ENCODE data around the gene QSOX2. TPM values are rescaled to one million over a fixed set of nuclear protein-coding genes. Genes with fewer than 3 reads are reported as not detected.

The QSOX2 gene
- total RNA-seq, 1 experiment from 2014 or later: 34.6 TPM

DNA sequence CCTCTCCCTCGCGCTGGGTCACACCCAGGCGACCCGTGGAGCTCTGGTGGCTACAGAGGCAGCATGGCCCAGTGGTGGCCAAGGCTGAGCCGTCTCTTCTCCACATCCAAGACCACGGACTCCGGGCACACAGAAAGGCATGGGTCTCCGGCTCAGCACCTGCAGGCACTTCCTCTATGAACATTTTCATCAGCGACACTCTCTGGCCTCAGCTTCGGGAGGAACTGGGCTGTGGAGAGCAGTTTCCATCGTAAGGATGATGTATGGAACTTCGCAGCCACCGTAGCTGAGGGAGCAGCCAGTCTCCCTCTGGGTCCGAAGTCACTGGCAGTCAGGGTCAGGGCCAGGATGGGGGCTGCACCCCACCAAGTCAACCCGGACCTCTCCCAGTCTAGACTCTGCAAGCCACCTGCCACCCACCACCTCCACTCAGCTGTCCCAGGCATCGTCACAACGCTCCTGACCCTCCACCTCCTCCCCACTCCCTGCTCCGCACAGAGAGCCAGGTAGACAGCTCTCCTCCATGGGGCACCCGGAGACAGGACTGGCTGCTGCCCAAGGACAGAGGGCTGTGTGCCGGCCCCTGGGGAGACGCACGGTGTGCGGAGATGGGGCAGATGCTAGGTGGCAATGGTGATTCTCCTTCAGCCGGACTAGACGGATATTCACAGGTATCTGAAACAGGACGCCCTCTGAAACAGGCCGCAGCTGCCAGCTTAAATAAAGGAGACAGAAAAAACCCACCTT is 9.7 kb downstream of the QSOX2 start:
- no peaks in the 10 kb centered on the region for H3K9me2 ChIP-seq (ENCODE audit: insufficient read depth)
- no peaks in the 10 kb centered on the region for H3K27me3 ChIP-seq (ENCODE audit: insufficient read depth, low read depth)
- no peaks in the 10 kb centered on the region for H3F3A ChIP-seq (ENCODE audit: insufficient read depth, low read depth)
- TF ChIP-seq EZH2 (IDR thresholded peaks at IDR 0.05; ENCODE audit: low read depth) (no peak), CTCF (conservative IDR thresholded peaks at IDR 0.05) (no peak)
- H3K4me1 ChIP-seq (replicated peaks; ENCODE audit: insufficient read depth): no peaks in the 10 kb centered on the region
- DNase-seq: no peak
- intact Hi-C loops (cut with micrococcal nuclease; ENCODE audit: unreplicated experiment): no loop called here
- H3K27ac ChIP-seq: no peak overlapping the region
- H3K9me3 ChIP-seq (ENCODE audit: insufficient read depth, low read depth): no peaks in the 10 kb centered on the region
- no TSS peak for BruUV-seq (replicated peaks)
- H3K4me2 ChIP-seq: no peak overlapping the region
- H3K36me3 ChIP-seq (ENCODE audit: low read depth): peaks cover 5% of the 10 kb centered on the region; the same call in 1 of the 2 replicates
- ChIA-PET POLR2A (ENCODE audit: unreplicated experiment) (no interaction called here), CTCF (no interaction called here)
- H2AFZ ChIP-seq: no peak overlapping the region
- peaks cover 50% of the 10 kb centered on the region for H3K79me2 ChIP-seq (ENCODE audit: low read depth)
- no peak overlapping the region for H3K4me3 ChIP-seq
- H4K20me1 ChIP-seq (ENCODE audit: insufficient read depth): peaks cover 61% of the 10 kb centered on the region

DNA sequence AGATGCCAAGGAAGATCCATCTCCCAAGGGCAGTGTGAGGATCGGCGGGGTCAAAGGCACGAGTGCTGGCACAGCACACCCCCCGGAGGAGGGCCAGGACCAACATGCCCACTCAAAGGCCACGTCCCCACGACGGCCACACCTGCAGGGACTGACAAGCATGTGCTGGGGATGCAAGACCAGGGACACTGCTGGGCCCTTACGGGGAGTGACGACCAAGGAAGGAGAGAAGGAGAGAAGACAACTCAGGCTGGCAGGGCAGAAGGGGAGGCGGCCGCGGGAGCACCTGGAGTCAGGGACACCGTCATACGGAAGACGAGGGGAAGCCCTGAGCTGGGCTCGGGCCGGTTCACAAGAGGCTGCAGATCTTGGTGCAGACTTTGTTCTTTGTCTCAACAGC is 10.4 kb downstream of the QSOX2 start:
- H2AFZ ChIP-seq: no peak overlapping the region
- no peaks in the 10 kb centered on the region for H3K9me3 ChIP-seq (ENCODE audit: insufficient read depth, low read depth)
- DNase-seq: no peak
- H4K20me1 ChIP-seq (ENCODE audit: insufficient read depth): peaks cover 56% of the 10 kb centered on the region
- H3F3A ChIP-seq (ENCODE audit: insufficient read depth, low read depth): no peaks in the 10 kb centered on the region; the same call in 1 of the 2 replicates
- intact Hi-C loops (cut with micrococcal nuclease; ENCODE audit: unreplicated experiment): no loop called here
- no peak overlapping the region for H3K4me3 ChIP-seq
- peaks cover 5% of the 10 kb centered on the region; the same call in 1 of the 2 replicates for H3K36me3 ChIP-seq (ENCODE audit: low read depth)
- H3K4me1 ChIP-seq (replicated peaks; ENCODE audit: insufficient read depth): 0 out of 2 replicates have a peak, but pooled peaks cover under 1% of the 10 kb centered on the region
- ChIA-PET POLR2A (ENCODE audit: unreplicated experiment) (no interaction called here), CTCF (no interaction called here)
- no TSS peak for BruUV-seq (replicated peaks)
- no peak overlapping the region for H3K27ac ChIP-seq
- no peak overlapping the region for H3K4me2 ChIP-seq
- H3K79me2 ChIP-seq (ENCODE audit: low read depth): peaks cover 48% of the 10 kb centered on the region
- H3K9me2 ChIP-seq (ENCODE audit: insufficient read depth): no peaks in the 10 kb centered on the region
- H3K27me3 ChIP-seq (ENCODE audit: insufficient read depth, low read depth): no peaks in the 10 kb centered on the region
- TF ChIP-seq CTCF (conservative IDR thresholded peaks at IDR 0.05) (no peak), EZH2 (IDR thresholded peaks at IDR 0.05; ENCODE audit: low read depth) (no peak)

DNA sequence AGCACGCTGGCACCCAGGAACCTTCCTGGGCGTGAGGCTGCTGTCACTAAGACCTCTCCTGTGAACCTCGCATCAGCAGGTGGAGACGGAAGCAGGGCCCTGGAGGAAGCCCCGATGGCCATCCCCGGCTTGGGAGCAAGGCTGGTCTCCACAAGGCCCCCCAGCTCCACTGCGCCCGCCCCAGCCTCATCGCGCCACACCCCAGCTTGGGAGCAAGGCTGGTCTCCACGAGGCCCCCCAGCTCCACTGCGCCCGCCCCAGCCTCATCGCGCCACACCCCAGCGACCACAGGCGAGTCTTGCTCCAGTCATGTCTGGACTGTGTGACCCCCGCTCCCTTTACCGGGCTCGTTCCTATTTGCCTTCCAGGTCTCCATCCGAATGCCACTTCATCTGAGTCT is 11.0 kb downstream of the QSOX2 start:
- H2AFZ ChIP-seq: no peak overlapping the region
- no peak overlapping the region for H3K4me3 ChIP-seq
- H3K27me3 ChIP-seq (ENCODE audit: insufficient read depth, low read depth): no peaks in the 10 kb centered on the region
- peaks cover 47% of the 10 kb centered on the region for H3K79me2 ChIP-seq (ENCODE audit: low read depth)
- peaks cover 6% of the 10 kb centered on the region; the same call in 1 of the 2 replicates for H3K4me1 ChIP-seq (replicated peaks; ENCODE audit: insufficient read depth)
- intact Hi-C loops (cut with micrococcal nuclease; ENCODE audit: unreplicated experiment): no loop called here
- no TSS peak for BruUV-seq (replicated peaks)
- H3K9me3 ChIP-seq (ENCODE audit: insufficient read depth, low read depth): no peaks in the 10 kb centered on the region
- H3K9me2 ChIP-seq (ENCODE audit: insufficient read depth): no peaks in the 10 kb centered on the region
- peaks cover 6% of the 10 kb centered on the region; the same call in 1 of the 2 replicates for H3F3A ChIP-seq (ENCODE audit: insufficient read depth, low read depth)
- H3K4me2 ChIP-seq: no peak overlapping the region
- peaks cover 5% of the 10 kb centered on the region; the same call in 1 of the 2 replicates for H3K36me3 ChIP-seq (ENCODE audit: low read depth)
- peaks cover 50% of the 10 kb centered on the region for H4K20me1 ChIP-seq (ENCODE audit: insufficient read depth)
- POLR2A ChIA-PET (ENCODE audit: unreplicated experiment): no interaction called here
- no peak for DNase-seq
- H3K27ac ChIP-seq: no peak overlapping the region
- TF ChIP-seq CTCF (conservative IDR thresholded peaks at IDR 0.05) (no peak), EZH2 (IDR thresholded peaks at IDR 0.05; ENCODE audit: low read depth) (no peak)
- CTCF ChIA-PET: interaction anchor here (0.6 to 0.7 kb wide), 2 partner anchors 13 to 49 kb away, joined by 3 to 4 read pairs; no protein-coding TSS in a partner anchor
